Liver (tissue), 9 donors: ENCODE measurements around the gene GMPR2. TPM values are rescaled to one million over a fixed set of nuclear protein-coding genes. Genes with fewer than 3 reads are reported as not detected.
A peak's percentile ranks its signal among the peaks of the same experiment; 100 is the strongest.

Source experiments
- DNase-seq: peaks from one replicate; pipeline ENCODE4 v3.0.0-alpha.2; 2017; ENCODE audit warnings: low spot score
- H3K27ac ChIP-seq, 2 donors: one replicate each; pipeline ENCODE4 v1.7.0; 2013; ENCODE audit warnings: inconsistent platforms in 2 of 2, low read length in 2 of 2, control low read depth in 1 of 2, low read depth in 1 of 2, mild to moderate bottlenecking in 1 of 2
- H3K27me3 ChIP-seq, 4 donors: one replicate each; pipeline versions ENCODE4 v1.6.1 to v1.7.0; 2013; ENCODE audit warnings: low read length in 3 of 4, inconsistent platforms in 1 of 4, mild to moderate bottlenecking in 1 of 4, moderate library complexity in 1 of 4; ENCODE audit not compliant: control insufficient read depth in 4 of 4, insufficient read depth in 4 of 4
- H3K36me3 ChIP-seq, 4 donors: one replicate each; pipeline versions ENCODE4 v1.6.1 to v1.7.0; 2013; ENCODE audit warnings: low read length in 3 of 4, mild to moderate bottlenecking in 3 of 4, low read depth in 1 of 4, moderate library complexity in 1 of 4; ENCODE audit not compliant: control insufficient read depth in 4 of 4, insufficient read depth in 3 of 4
- H3K4me1 ChIP-seq, 4 donors: one replicate each; pipeline versions ENCODE4 v1.6.1 to v1.7.0; 2013; ENCODE audit warnings: low read length in 3 of 4, mild to moderate bottlenecking in 3 of 4, moderate library complexity in 1 of 4; ENCODE audit not compliant: control insufficient read depth in 4 of 4, insufficient read depth in 4 of 4
- H3K4me3 ChIP-seq, 3 donors: one replicate each; pipeline versions ENCODE4 v1.6.1 to v1.7.0; 2013; ENCODE audit warnings: low read length in 3 of 3, control low read depth in 1 of 3, low read depth in 1 of 3, mild to moderate bottlenecking in 1 of 3
- H3K9ac ChIP-seq, 2 donors: one replicate each; pipeline ENCODE4 v1.7.0; 2013; ENCODE audit warnings: low read length in 2 of 2, mild to moderate bottlenecking in 2 of 2, moderate library complexity in 2 of 2, control low read depth in 1 of 2, low read depth in 1 of 2
- H3K9me3 ChIP-seq, 4 donors: one replicate each; pipeline versions ENCODE4 v1.6.1 to v1.7.0; 2013; ENCODE audit warnings: low read length in 3 of 4; ENCODE audit not compliant: control insufficient read depth in 4 of 4
- ATF3 ChIP-seq: IDR thresholded peaks from 2 replicates; pipeline ENCODE4 v1.6.1; 2016; ENCODE audit warnings: antibody characterized with exemption
- FOXA1 ChIP-seq: IDR thresholded peaks from 2 replicates; pipeline ENCODE4 v1.6.1; 2016; ENCODE audit warnings: antibody characterized with exemption
- FOXA2 ChIP-seq: IDR thresholded peaks from 2 replicates; pipeline ENCODE4 v1.6.1; 2016; ENCODE audit warnings: antibody characterized with exemption
- GABPA ChIP-seq, 2 donors: IDR thresholded peaks in 1 of 2; conservative IDR thresholded peaks in 1 of 2; 2 replicates each; pipeline ENCODE4 v1.6.1; 2016; ENCODE audit warnings: antibody characterized with exemption in 2 of 2, mild to moderate bottlenecking in 1 of 2, moderate library complexity in 1 of 2
- HNF4A ChIP-seq, 2 donors: conservative IDR thresholded peaks; 2 replicates each; pipeline ENCODE4 v1.6.1; 2016; ENCODE audit warnings: antibody characterized with exemption in 2 of 2, mild to moderate bottlenecking in 2 of 2
- HNF4G ChIP-seq: IDR thresholded peaks from 2 replicates; pipeline ENCODE4 v1.6.1; 2016; ENCODE audit warnings: antibody characterized with exemption
- JUND ChIP-seq, 2 donors: IDR thresholded peaks; 2 replicates each; pipeline ENCODE4 v1.6.1; 2016; ENCODE audit warnings: antibody characterized with exemption in 2 of 2
- NR2F2 ChIP-seq: IDR thresholded peaks from 2 replicates; pipeline ENCODE4 v1.6.1; 2016; ENCODE audit warnings: antibody characterized with exemption
- RAD21 ChIP-seq, 2 donors: IDR thresholded peaks; 2 replicates each; pipeline ENCODE4 v1.6.1; 2016; ENCODE audit warnings: antibody characterized with exemption in 2 of 2, mild to moderate bottlenecking in 2 of 2
- RXRA ChIP-seq, 2 donors: IDR thresholded peaks; 2 replicates each; pipeline ENCODE4 v1.6.1; 2017 to 2018; ENCODE audit warnings: antibody characterized with exemption in 2 of 2, mild to moderate bottlenecking in 1 of 2
- SP1 ChIP-seq: IDR thresholded peaks from 2 replicates; pipeline ENCODE4 v1.6.1; 2018; ENCODE audit warnings: antibody characterized with exemption, mild to moderate bottlenecking
- TAF1 ChIP-seq: conservative IDR thresholded peaks from 2 replicates; pipeline ENCODE4 v1.6.1; 2016; ENCODE audit warnings: antibody characterized with exemption, mild to moderate bottlenecking
- YY1 ChIP-seq: IDR thresholded peaks from 2 replicates; pipeline ENCODE4 v1.6.1; 2016; ENCODE audit warnings: antibody characterized with exemption, mild to moderate bottlenecking
- ZBTB33 ChIP-seq: IDR thresholded peaks from 2 replicates; pipeline ENCODE4 v1.6.1; 2016; ENCODE audit warnings: antibody characterized with exemption
- WGBS: extraction: QIAGEN DNeasy Blood & Tissue Kit; methylation state at CpG from one replicate; pipeline ENCODE4 v1.1.7; 2013; 5-methylcytosine and 5-hydroxymethylcytosine counted together
- polyA plus RNA-seq, 2 donors: library from polyadenylated mRNA; stranded (reverse) in 1 of 2; unstranded in 1 of 2; fragments of 200-250 nt in 1 of 2; fragments of >200 nt in 1 of 2; fragmentation: Nextera tagmentation in 1 of 2; extraction: Ambion mirVana in 1 of 2; gene quantifications; one replicate each; pipeline versions ENCODE4 v1.2.1 to v1.2.3, GENCODE V29; 2013 to 2015
- total RNA-seq, 2 donors: library from RNA; depleted of rRNA; stranded (reverse); fragments of >200 nt; gene quantifications; one replicate each; pipeline ENCODE4 v1.2.3, GENCODE V29; 2014
- TF ChIP-seq, protein P1 (sequence below): fragments of 150-350 bp; IDR thresholded peaks from 2 replicates; pipeline ENCODE4 v1.5.1; 2017; ENCODE audit warnings: improper control_type of control experiment, low read depth, low read length; ENCODE audit not compliant: missing input control
- TF ChIP-seq, protein P2 (sequence below): IDR thresholded peaks from 2 replicates; pipeline ENCODE4 v1.6.1; 2016; ENCODE audit warnings: antibody characterized with exemption
- TF ChIP-seq, protein P3 (sequence below): IDR thresholded peaks from 2 replicates; pipeline ENCODE4 v1.6.1; 2016; ENCODE audit warnings: antibody characterized with exemption, mild to moderate bottlenecking
- donor health status: healthy.
- donor health status: healthy.
- donor health status: healthy.
- donor health status: healthy.
- donor health status: healthy.

Gene GMPR2
- total and polyA plus RNA-seq, 4 donors: 28.6 to 42.7 (median 32.4) TPM

DNA sequence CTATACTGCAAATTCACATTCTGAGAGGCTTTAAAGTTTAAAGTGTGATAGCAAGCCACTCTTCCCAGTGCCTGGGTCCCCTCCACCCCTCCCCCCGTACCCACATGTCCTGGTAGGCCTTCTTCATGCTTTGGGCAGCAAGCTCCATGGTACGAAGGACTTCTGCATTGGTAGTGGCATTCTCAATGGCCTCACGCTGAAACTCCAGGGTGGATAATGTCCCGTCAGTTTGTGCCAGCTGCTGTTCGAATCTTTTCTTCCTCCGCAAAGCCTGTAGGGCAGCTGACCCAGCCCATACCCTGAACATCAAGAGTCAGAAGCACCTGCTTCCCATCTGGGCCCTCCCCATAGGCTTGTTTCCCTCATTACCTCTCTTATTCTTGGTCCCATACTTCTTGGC lies 21.4 kb upstream of the GMPR2 start:
- no peak for DNase-seq
- TF ChIP-seq ATF3 (no peak), FOXA2 (no peak), RXRA (IDR thresholded peaks at IDR 0.05) (no peak), RAD21 (IDR thresholded peaks at IDR 0.05) (no peak), FOXA1 (no peak), YY1 (no peak), JUND (IDR thresholded peaks at IDR 0.05) (no peak), HNF4A (conservative IDR thresholded peaks at IDR 0.05) (no peak), TAF1 (no peak)
- TF ChIP-seq, protein P1, sequence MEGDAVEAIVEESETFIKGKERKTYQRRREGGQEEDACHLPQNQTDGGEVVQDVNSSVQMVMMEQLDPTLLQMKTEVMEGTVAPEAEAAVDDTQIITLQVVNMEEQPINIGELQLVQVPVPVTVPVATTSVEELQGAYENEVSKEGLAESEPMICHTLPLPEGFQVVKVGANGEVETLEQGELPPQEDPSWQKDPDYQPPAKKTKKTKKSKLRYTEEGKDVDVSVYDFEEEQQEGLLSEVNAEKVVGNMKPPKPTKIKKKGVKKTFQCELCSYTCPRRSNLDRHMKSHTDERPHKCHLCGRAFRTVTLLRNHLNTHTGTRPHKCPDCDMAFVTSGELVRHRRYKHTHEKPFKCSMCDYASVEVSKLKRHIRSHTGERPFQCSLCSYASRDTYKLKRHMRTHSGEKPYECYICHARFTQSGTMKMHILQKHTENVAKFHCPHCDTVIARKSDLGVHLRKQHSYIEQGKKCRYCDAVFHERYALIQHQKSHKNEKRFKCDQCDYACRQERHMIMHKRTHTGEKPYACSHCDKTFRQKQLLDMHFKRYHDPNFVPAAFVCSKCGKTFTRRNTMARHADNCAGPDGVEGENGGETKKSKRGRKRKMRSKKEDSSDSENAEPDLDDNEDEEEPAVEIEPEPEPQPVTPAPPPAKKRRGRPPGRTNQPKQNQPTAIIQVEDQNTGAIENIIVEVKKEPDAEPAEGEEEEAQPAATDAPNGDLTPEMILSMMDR: no peak
- TF ChIP-seq, protein P2, sequence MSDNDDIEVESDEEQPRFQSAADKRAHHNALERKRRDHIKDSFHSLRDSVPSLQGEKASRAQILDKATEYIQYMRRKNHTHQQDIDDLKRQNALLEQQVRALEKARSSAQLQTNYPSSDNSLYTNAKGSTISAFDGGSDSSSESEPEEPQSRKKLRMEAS: no peak
- no peaks in the 10 kb centered on the region for H3K27me3 ChIP-seq
- H3K27ac ChIP-seq: no peak overlapping the region
- H3K4me3 ChIP-seq: no peak overlapping the region
- H3K9ac ChIP-seq: no peak overlapping the region
- H3K4me1 ChIP-seq: peaks cover 0 to 23% (median 8%) of the 10 kb centered on the region in 4 donors
- H3K36me3 ChIP-seq: peaks cover 9 to 31% (median 19%) of the 10 kb centered on the region in 4 donors
- 96% methylated on average over 6 of the region's 6 CpGs for WGBS
- no peaks in the 10 kb centered on the region for H3K9me3 ChIP-seq

GRCh38 chr14:24212924-24213865 lies 19.5 kb upstream of the GMPR2 start, which contains the start of gene CHMP4A:
Gene CHMP4A (minus strand): TSS chr14:24213488. CDS start chr14:24213439, 49 bp downstream.
- peaks cover 0 to 23% (median 8%) of the 10 kb centered on the region in 4 donors for H3K4me1 ChIP-seq
- 4% methylated on average over 53 of the region's 53 CpGs for WGBS
- peak within 1 kb of the TSS; percentile 67 to 84 (median 69) for H3K4me3 ChIP-seq
- peak within 1 kb of the TSS; percentile 57 to 68 for H3K9ac ChIP-seq
- peak; percentile 87 for DNase-seq
- TF ChIP-seq, protein P2: no peak
- TF ChIP-seq HNF4A (conservative IDR thresholded peaks at IDR 0.05) (peak in 1 of 2 donors; percentile 15), ZBTB33 (peak; percentile 87), GABPA (IDR thresholded peaks at IDR 0.05 in 1 of 2, conservative IDR thresholded peaks at IDR 0.05 in 1 of 2) (peak in 1 of 2 donors; percentile 78), FOXA1 (no peak), NR2F2 (no peak), RAD21 (IDR thresholded peaks at IDR 0.05) (peak in 1 of 2 donors; percentile 34), HNF4G (no peak), ATF3 (peak; percentile 56), JUND (IDR thresholded peaks at IDR 0.05) (no peak), SP1 (peak; percentile 58), YY1 (peak; percentile 90)
- TF ChIP-seq, protein P3, sequence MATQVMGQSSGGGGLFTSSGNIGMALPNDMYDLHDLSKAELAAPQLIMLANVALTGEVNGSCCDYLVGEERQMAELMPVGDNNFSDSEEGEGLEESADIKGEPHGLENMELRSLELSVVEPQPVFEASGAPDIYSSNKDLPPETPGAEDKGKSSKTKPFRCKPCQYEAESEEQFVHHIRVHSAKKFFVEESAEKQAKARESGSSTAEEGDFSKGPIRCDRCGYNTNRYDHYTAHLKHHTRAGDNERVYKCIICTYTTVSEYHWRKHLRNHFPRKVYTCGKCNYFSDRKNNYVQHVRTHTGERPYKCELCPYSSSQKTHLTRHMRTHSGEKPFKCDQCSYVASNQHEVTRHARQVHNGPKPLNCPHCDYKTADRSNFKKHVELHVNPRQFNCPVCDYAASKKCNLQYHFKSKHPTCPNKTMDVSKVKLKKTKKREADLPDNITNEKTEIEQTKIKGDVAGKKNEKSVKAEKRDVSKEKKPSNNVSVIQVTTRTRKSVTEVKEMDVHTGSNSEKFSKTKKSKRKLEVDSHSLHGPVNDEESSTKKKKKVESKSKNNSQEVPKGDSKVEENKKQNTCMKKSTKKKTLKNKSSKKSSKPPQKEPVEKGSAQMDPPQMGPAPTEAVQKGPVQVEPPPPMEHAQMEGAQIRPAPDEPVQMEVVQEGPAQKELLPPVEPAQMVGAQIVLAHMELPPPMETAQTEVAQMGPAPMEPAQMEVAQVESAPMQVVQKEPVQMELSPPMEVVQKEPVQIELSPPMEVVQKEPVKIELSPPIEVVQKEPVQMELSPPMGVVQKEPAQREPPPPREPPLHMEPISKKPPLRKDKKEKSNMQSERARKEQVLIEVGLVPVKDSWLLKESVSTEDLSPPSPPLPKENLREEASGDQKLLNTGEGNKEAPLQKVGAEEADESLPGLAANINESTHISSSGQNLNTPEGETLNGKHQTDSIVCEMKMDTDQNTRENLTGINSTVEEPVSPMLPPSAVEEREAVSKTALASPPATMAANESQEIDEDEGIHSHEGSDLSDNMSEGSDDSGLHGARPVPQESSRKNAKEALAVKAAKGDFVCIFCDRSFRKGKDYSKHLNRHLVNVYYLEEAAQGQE: peak; percentile 18
- H3K27me3 ChIP-seq: no peaks in the 10 kb centered on the region
- H3K9me3 ChIP-seq: no peaks in the 10 kb centered on the region
- peaks cover 7 to 24% (median 16%) of the 10 kb centered on the region in 4 donors for H3K36me3 ChIP-seq
- H3K27ac ChIP-seq: peak within 1 kb of the TSS; percentile 90 to 91
